Spleen (tissue), 11 donors: Measurements from ENCODE around the gene HTR2A. TPM values are rescaled to one million over a fixed set of nuclear protein-coding genes. Genes with fewer than 3 reads are reported as not detected.

Source experiments
- DNase-seq: peaks from one replicate; pipeline ENCODE4 v3.0.0-alpha.2; 2020
- H3K27ac ChIP-seq, 8 donors: fragments of 200-600 bp; sonication (generic) in 7 of 8; 1 replicate in 4 of 8; 2 replicates in 4 of 8; pipeline versions ENCODE4 v1.5.0 to v1.8.0; 2016 to 2021; ENCODE audit warnings: inconsistent platforms in 4 of 8, mild to moderate bottlenecking in 4 of 8, moderate library complexity in 1 of 8
- H3K27me3 ChIP-seq, 7 donors: fragments of 200-600 bp; sonication (generic) in 6 of 7; replicated peaks in 1 of 7; 1 replicate in 4 of 7; 2 replicates in 3 of 7; pipeline versions ENCODE4 v1.5.0 to v1.8.0; 2016 to 2021; ENCODE audit warnings: inconsistent platforms in 3 of 7, mild to moderate bottlenecking in 1 of 7
- H3K36me3 ChIP-seq, 6 donors: fragments of 200-600 bp; sonication (generic) in 5 of 6; 1 replicate in 4 of 6; 2 replicates in 2 of 6; pipeline versions ENCODE4 v1.5.0 to v1.8.0; 2016 to 2021; ENCODE audit warnings: inconsistent platforms in 2 of 6
- H3K4me1 ChIP-seq, 6 donors: fragments of 200-600 bp; sonication (generic) in 5 of 6; 1 replicate in 3 of 6; 2 replicates in 3 of 6; pipeline versions ENCODE4 v1.5.0 to v1.8.0; 2016 to 2021; ENCODE audit warnings: inconsistent platforms in 3 of 6
- H3K4me3 ChIP-seq, 8 donors: fragments of 200-600 bp; sonication (generic) in 7 of 8; 1 replicate in 4 of 8; 2 replicates in 4 of 8; pipeline versions ENCODE4 v1.5.0 to v1.8.0; 2016 to 2021; ENCODE audit warnings: inconsistent platforms in 4 of 8, mild to moderate bottlenecking in 4 of 8, moderate library complexity in 2 of 8
- H3K9me3 ChIP-seq, 8 donors: fragments of 200-600 bp; sonication (generic) in 7 of 8; 1 replicate in 4 of 8; 2 replicates in 4 of 8; pipeline versions ENCODE4 v1.5.0 to v1.8.0; 2016 to 2021; ENCODE audit warnings: inconsistent platforms in 4 of 8
- POLR2A ChIP-seq, 3 donors: fragments of 450-650 bp; IDR thresholded peaks; one replicate each; pipeline ENCODE4 v1.5.1; 2017; ENCODE audit warnings: antibody characterized with exemption in 3 of 3, mild to moderate bottlenecking in 1 of 3
- POLR2AphosphoS5 ChIP-seq, 3 donors: sonication (generic); formaldehyde crosslinking; IDR thresholded peaks; one replicate each; pipeline ENCODE4 v1.5.1; 2017; ENCODE audit warnings: antibody characterized with exemption in 3 of 3
- WGBS, 5 donors: extraction: QIAGEN DNeasy Blood & Tissue Kit in 3 of 5; methylation state at CpG; one replicate each; pipeline versions ENCODE4 v1.1.5 to v1.1.7; 2013 to 2018; 5-methylcytosine and 5-hydroxymethylcytosine counted together
- intact Hi-C: fragments of 100-400 bp; cut with DNase I; formaldehyde crosslinking; loops from one replicate; pipeline ENCODE4 v1.15.0; 2023; ENCODE audit warnings: low total_unique reads
- polyA plus RNA-seq, 3 donors: library from polyadenylated mRNA; stranded (reverse); fragments of 200-250 nt; gene quantifications; one replicate each; pipeline ENCODE4 v1.2.1, GENCODE V29; 2013
- total RNA-seq, 7 donors: library from RNA; depleted of rRNA in 3 of 7; stranded (reverse); fragments of >200 nt in 3 of 7; fragmentation: NEBNext Ultra II Directional in 4 of 7; extraction: Animal tissue kit (Norgen Biotek cat#: 25700) in 4 of 7; gene quantifications; one replicate each; pipeline versions ENCODE4 v1.1.0 to v1.2.1, GENCODE V29; 2016 to 2021
- TF ChIP-seq, protein P1 (sequence below), 11 experiments: fragments of 200-600 bp in 7 of 11; fragments of 450-650 bp in 4 of 11; sonication (generic) in 4 of 11; IDR thresholded peaks in 8 of 11; conservative IDR thresholded peaks in 3 of 11; 1 replicate in 7 of 11; 2 replicates in 4 of 11; pipeline versions ENCODE4 v1.4.0 to v1.8.0; 2016 to 2021; ENCODE audit warnings: antibody characterized with exemption in 11 of 11, inconsistent platforms in 4 of 11, mild to moderate bottlenecking in 1 of 11
- donor health status: healthy with polysubstance abuse.
- donor health status: DM: no; HTN: no; CAD: no; lungs with moderate emphysema.
- donor health status: DM: no; HTN: no; CAD: no.
- donor health status: Bipolar disorder and iron deficiency.
- donor health status: healthy.
- donor health status: DM: no; HTN: no; CAD: no.
- donor health status: DM: yes; HTN: yes; CAD: no.

Gene HTR2A
- total and polyA plus RNA-seq, 10 donors, result 0.03 to 0.15 (median 0.07) TPM; not detected in 7

DNA sequence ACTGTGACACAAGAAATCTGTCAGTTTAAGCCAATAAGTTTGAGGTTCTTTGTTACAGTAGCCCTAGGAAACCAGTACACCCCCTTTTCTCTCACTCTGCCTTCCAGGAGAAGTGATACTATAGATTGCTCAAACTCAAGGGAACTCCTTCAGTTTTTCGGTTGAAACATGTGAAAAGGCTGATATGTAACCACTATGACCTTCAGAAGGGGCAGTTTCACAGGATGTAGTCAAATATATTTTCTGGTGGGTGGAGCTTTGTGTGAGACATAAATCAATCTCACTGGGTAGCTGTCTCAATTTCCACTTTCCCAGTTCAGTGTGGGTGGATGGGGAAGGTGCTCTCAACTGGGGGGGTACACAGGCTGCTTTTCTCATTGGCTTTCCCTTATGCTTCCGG lies 41.7 kb downstream of the HTR2A start:
- peaks cover 0 to 7% (median 0%) of the 10 kb centered on the region in 7 donors for H3K27me3 ChIP-seq
- no peak for DNase-seq
- 59 to 74% (median 67%) methylated on average over 2 of the region's 2 CpGs for WGBS, 5 donors
- intact Hi-C loops, result no loop called here
- H3K4me1 ChIP-seq, result no peaks in the 10 kb centered on the region
- no peaks in the 10 kb centered on the region for H3K9me3 ChIP-seq
- no peaks in the 10 kb centered on the region for H3K36me3 ChIP-seq
- no peak overlapping the region for H3K27ac ChIP-seq
- TF ChIP-seq, protein P1, sequence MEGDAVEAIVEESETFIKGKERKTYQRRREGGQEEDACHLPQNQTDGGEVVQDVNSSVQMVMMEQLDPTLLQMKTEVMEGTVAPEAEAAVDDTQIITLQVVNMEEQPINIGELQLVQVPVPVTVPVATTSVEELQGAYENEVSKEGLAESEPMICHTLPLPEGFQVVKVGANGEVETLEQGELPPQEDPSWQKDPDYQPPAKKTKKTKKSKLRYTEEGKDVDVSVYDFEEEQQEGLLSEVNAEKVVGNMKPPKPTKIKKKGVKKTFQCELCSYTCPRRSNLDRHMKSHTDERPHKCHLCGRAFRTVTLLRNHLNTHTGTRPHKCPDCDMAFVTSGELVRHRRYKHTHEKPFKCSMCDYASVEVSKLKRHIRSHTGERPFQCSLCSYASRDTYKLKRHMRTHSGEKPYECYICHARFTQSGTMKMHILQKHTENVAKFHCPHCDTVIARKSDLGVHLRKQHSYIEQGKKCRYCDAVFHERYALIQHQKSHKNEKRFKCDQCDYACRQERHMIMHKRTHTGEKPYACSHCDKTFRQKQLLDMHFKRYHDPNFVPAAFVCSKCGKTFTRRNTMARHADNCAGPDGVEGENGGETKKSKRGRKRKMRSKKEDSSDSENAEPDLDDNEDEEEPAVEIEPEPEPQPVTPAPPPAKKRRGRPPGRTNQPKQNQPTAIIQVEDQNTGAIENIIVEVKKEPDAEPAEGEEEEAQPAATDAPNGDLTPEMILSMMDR (IDR thresholded peaks at IDR 0.05 in 8 of 11, conservative IDR thresholded peaks at IDR 0.05 in 3 of 11), result no peak
- TF ChIP-seq POLR2A (IDR thresholded peaks at IDR 0.05) (no peak), POLR2AphosphoS5 (IDR thresholded peaks at IDR 0.05) (no peak)
- no peak overlapping the region for H3K4me3 ChIP-seq

DNA sequence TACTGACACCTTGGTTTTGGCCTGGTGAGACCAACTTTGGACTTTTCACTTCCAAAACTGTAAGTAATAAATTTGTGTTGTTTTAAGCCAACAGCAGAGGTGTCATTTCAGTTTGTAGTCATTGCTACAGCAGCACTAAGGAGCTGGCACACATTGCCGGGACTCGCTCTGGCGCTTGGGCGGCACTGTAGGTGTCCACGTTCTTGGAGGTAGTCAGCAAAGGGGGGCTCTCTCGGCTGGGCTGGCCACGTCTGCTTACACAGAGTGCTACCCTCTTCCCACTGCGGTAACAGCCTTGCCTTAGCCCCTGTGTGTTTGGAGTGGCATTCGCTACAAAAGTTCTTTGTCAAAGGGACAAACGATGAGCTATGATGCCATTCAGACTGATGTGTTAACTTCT lies 44.7 kb downstream of the HTR2A start:
- Histone ChIP-seq H3K27ac (no peak overlapping the region), H3K4me1 (no peaks in the 10 kb centered on the region), H3K27me3 (peaks cover 0 to 7% (median 0%) of the 10 kb centered on the region in 7 donors), H3K4me3 (no peak overlapping the region), H3K36me3 (no peaks in the 10 kb centered on the region), H3K9me3 (no peaks in the 10 kb centered on the region)
- no peak for DNase-seq
- intact Hi-C loops, result no loop called here
- 83 to 93% (median 90%) methylated on average over 10 of the region's 10 CpGs for WGBS, 5 donors
- TF ChIP-seq, protein P1 (IDR thresholded peaks at IDR 0.05 in 8 of 11, conservative IDR thresholded peaks at IDR 0.05 in 3 of 11), result no peak
- TF ChIP-seq POLR2AphosphoS5 (IDR thresholded peaks at IDR 0.05), result no peak
- TF ChIP-seq POLR2A (IDR thresholded peaks at IDR 0.05), result no peak

DNA sequence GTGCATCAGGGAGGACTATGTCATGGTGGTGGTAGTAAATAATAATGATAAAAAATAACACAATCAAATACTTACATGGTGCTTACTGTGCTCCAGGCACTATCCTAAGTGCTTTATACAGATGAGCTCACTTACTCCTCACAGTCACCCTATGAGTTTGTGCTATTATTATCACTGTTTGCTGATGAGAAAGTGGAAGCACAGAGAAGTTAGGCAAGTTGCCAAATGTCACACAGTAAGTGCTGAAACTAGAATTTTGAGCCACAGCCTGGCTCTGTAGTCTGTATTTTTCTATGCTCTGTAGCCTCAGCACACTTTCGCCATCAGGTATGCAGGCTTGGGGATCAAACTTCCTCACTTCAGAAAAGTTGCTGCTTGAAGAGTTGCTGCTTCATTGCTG lies 46.6 kb downstream of the HTR2A start:
- intact Hi-C loops, result no loop called here
- 78 to 100% (median 87%) methylated on average over 1 of the region's 1 CpG for WGBS, 5 donors
- DNase-seq, result no peak
- Histone ChIP-seq H3K4me1 (no peaks in the 10 kb centered on the region), H3K36me3 (no peaks in the 10 kb centered on the region), H3K27me3 (peaks cover 0 to 7% (median 0%) of the 10 kb centered on the region in 7 donors), H3K4me3 (no peak overlapping the region), H3K27ac (no peak overlapping the region), H3K9me3 (no peaks in the 10 kb centered on the region)
- TF ChIP-seq POLR2A (IDR thresholded peaks at IDR 0.05), result no peak
- no peak for TF ChIP-seq POLR2AphosphoS5 (IDR thresholded peaks at IDR 0.05)
- TF ChIP-seq, protein P1 (IDR thresholded peaks at IDR 0.05 in 8 of 11, conservative IDR thresholded peaks at IDR 0.05 in 3 of 11), result no peak

DNA sequence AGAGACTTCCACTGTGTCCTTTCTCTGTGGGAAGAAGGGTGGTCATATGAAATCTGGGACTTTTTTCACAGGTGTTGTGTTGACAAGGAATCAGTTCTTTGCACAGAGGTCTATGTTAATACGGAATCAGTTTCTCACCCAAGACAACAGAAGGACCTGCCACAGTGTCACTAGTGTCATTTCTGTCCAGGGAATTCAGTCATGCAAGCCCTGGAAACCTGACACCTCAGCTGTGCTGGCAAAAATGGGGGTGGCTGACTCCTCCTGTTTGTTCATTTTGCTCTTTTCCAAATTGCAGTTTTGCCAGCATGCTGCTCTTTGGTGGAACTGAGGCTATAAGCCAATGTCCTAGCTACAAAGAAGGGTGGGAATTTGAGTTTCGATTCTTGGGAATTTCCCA lies 50.1 kb downstream of the HTR2A start:
- intact Hi-C loops, result no loop called here
- WGBS, 5 donors, result 63 to 90% (median 79%) methylated on average over 2 of the region's 2 CpGs
- no peaks in the 10 kb centered on the region for H3K4me1 ChIP-seq
- no peaks in the 10 kb centered on the region for H3K27me3 ChIP-seq
- no peaks in the 10 kb centered on the region for H3K9me3 ChIP-seq
- no peak for DNase-seq
- H3K36me3 ChIP-seq, result no peaks in the 10 kb centered on the region
- TF ChIP-seq, protein P1 (IDR thresholded peaks at IDR 0.05 in 8 of 11, conservative IDR thresholded peaks at IDR 0.05 in 3 of 11), result no peak
- TF ChIP-seq POLR2A (IDR thresholded peaks at IDR 0.05), result no peak
- no peak for TF ChIP-seq POLR2AphosphoS5 (IDR thresholded peaks at IDR 0.05)
- H3K4me3 ChIP-seq, result no peak overlapping the region
- H3K27ac ChIP-seq, result no peak overlapping the region
